HL-60 (cell line): ENCODE results near the gene KCNG1.

ENCODE experiments used
- DNase-seq, 2 experiments: peaks; one replicate each; pipeline ENCODE4 v3.0.0-alpha.2; 2010 to 2020; ENCODE audit warnings: low read depth in 1 of 2, low spot score in 1 of 2
- H3K27ac ChIP-seq: fragments of 250-450 bp; sonication (Bioruptor Pico); replicated peaks from 2 replicates; pipeline ENCODE4 v1.5.1; 2020; ENCODE audit warnings: mild to moderate bottlenecking, moderate library complexity
- H3K27me3 ChIP-seq: fragments of 250-450 bp; sonication (Bioruptor Pico); 2 replicates; pipeline ENCODE4 v1.5.1; 2021; ENCODE audit warnings: mild to moderate bottlenecking, moderate library complexity; ENCODE audit not compliant: insufficient read depth, poor library complexity, severe bottlenecking
- H3K4me3 ChIP-seq: replicated peaks from 2 replicates; pipeline ENCODE4 v1.5.1; 2011; ENCODE audit warnings: mild to moderate bottlenecking, control low read depth, low read length; ENCODE audit not compliant: insufficient read depth
- GABPA ChIP-seq: IDR thresholded peaks from 2 replicates; pipeline ENCODE4 v1.6.1; 2012; ENCODE audit warnings: low read depth
- POLR2AphosphoS5 ChIP-seq: IDR thresholded peaks from 2 replicates; pipeline ENCODE4 v1.6.1; 2012; ENCODE audit warnings: low read depth
- REST ChIP-seq: IDR thresholded peaks from 2 replicates; pipeline ENCODE4 v1.6.1; 2012; ENCODE audit warnings: low read depth; ENCODE audit not compliant: insufficient replicate concordance
- SPI1 ChIP-seq: IDR thresholded peaks from 2 replicates; pipeline ENCODE4 v1.6.1; 2012; ENCODE audit warnings: low read depth, mild to moderate bottlenecking, borderline replicate concordance
- TF ChIP-seq, protein P1 (sequence below): IDR thresholded peaks from one replicate; pipeline ENCODE4 v1.5.1; 2011; ENCODE audit warnings: low read length, control low read depth, inconsistent platforms; ENCODE audit not compliant: insufficient read depth

Gene KCNG1

GRCh38 chr20:50999355-50999754, 23.6 kb downstream of the KCNG1 start:
- Histone ChIP-seq H3K4me3 (no peak overlapping the region), H3K27me3 (peaks cover 16% of the 10 kb centered on the region), H3K27ac (no peak overlapping the region)
- TF ChIP-seq POLR2AphosphoS5: no peak
- TF ChIP-seq, protein P1, sequence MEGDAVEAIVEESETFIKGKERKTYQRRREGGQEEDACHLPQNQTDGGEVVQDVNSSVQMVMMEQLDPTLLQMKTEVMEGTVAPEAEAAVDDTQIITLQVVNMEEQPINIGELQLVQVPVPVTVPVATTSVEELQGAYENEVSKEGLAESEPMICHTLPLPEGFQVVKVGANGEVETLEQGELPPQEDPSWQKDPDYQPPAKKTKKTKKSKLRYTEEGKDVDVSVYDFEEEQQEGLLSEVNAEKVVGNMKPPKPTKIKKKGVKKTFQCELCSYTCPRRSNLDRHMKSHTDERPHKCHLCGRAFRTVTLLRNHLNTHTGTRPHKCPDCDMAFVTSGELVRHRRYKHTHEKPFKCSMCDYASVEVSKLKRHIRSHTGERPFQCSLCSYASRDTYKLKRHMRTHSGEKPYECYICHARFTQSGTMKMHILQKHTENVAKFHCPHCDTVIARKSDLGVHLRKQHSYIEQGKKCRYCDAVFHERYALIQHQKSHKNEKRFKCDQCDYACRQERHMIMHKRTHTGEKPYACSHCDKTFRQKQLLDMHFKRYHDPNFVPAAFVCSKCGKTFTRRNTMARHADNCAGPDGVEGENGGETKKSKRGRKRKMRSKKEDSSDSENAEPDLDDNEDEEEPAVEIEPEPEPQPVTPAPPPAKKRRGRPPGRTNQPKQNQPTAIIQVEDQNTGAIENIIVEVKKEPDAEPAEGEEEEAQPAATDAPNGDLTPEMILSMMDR: no peak
- TF ChIP-seq GABPA: no peak
- no peak for TF ChIP-seq REST
- TF ChIP-seq SPI1: no peak
- no peak for DNase-seq

GRCh38 chr20:50996901-50997865, 25.7 kb downstream of the KCNG1 start:
- TF ChIP-seq, protein P1: no peak
- no peak for TF ChIP-seq POLR2AphosphoS5
- no peak for TF ChIP-seq SPI1
- no peak for TF ChIP-seq GABPA
- no peak for TF ChIP-seq REST
- H3K4me3 ChIP-seq: no peak overlapping the region
- no peak for DNase-seq
- no peak overlapping the region for H3K27ac ChIP-seq
- H3K27me3 ChIP-seq: peaks cover 15% of the 10 kb centered on the region

- TF ChIP-seq, protein P1: no peak
- TF ChIP-seq SPI1 (no peak), REST (no peak), GABPA (no peak), POLR2AphosphoS5 (no peak)
- H3K27ac ChIP-seq: no peak overlapping the region
- H3K4me3 ChIP-seq: no peak overlapping the region
- DNase-seq: no peak
- H3K27me3 ChIP-seq: peaks cover 3% of the 10 kb centered on the region
Observed at GRCh38 chr20:50995506-50995905, 27.4 kb downstream of the KCNG1 start.
